Uterus (tissue), 2 donors: ENCODE results near the gene TNFAIP2.

Experiments
- CTCF ChIP-seq, 4 experiments: fragments of 200-600 bp in 2 of 4; fragments of 450-650 bp in 2 of 4; sonication (generic) in 2 of 4; IDR thresholded peaks; one replicate each; pipeline ENCODE4 v1.5.1; 2016 to 2019; ENCODE audit warnings: antibody characterized with exemption in 4 of 4, mild to moderate bottlenecking in 2 of 4, moderate library complexity in 1 of 4
- POLR2A ChIP-seq, 2 donors: fragments of 450-650 bp; IDR thresholded peaks; one replicate each; pipeline ENCODE4 v1.6.1; 2016; ENCODE audit warnings: antibody characterized with exemption in 2 of 2, mild to moderate bottlenecking in 1 of 2, moderate library complexity in 1 of 2

GRCh38 chr14:103093856-103094405, 29.3 kb upstream of the TNFAIP2 start:
- TF ChIP-seq CTCF (IDR thresholded peaks at IDR 0.05), result no peak
- TF ChIP-seq POLR2A (IDR thresholded peaks at IDR 0.05), result no peak
